ENCODE data around the gene STK26.
"Not testable (repeated sequence)": the region's sequence is repeated elsewhere in the genome, so short reads cannot be mapped to it uniquely, and the experiment has no call there.

The STK26 gene

GRCh38 chrX:132090403-132091159 lies 67.5 kb downstream of the STK26 start:
- H3K9me3 ChIP-seq (ENCODE audit: control insufficient read depth in 2 of 2, low read length in 2 of 2) = no peaks in the 10 kb centered on the region
- no peaks in the 10 kb centered on the region for H3K36me3 ChIP-seq (ENCODE audit: control insufficient read depth in 2 of 2, insufficient read depth in 2 of 2, low read length in 2 of 2)
- no peaks in the 10 kb centered on the region for H3K4me1 ChIP-seq (ENCODE audit: control insufficient read depth in 2 of 2, insufficient read depth in 2 of 2, low read length in 2 of 2)
- H3K27ac ChIP-seq (ENCODE audit: low read depth in 2 of 2, low read length in 2 of 2) = no peak overlapping the region
- H3K4me3 ChIP-seq (ENCODE audit: low read length in 2 of 2) = no peak overlapping the region
- H3K9ac ChIP-seq (ENCODE audit: low read depth in 1 of 2, low read length in 2 of 2) = no peak overlapping the region
- H3K27me3 ChIP-seq (ENCODE audit: control insufficient read depth in 2 of 2, insufficient read depth in 2 of 2, low read length in 2 of 2) = peaks cover 4 to 11% of the 10 kb centered on the region in 2 donors

GRCh38 chrX:132092439-132093065 lies 69.5 kb downstream of the STK26 start:
- H3K9me3 ChIP-seq (ENCODE audit: control insufficient read depth in 2 of 2, low read length in 2 of 2) = no peaks in the 10 kb centered on the region
- no peaks in the 10 kb centered on the region for H3K4me1 ChIP-seq (ENCODE audit: control insufficient read depth in 2 of 2, insufficient read depth in 2 of 2, low read length in 2 of 2)
- peaks cover 2 to 4% of the 10 kb centered on the region in 2 donors for H3K27me3 ChIP-seq (ENCODE audit: control insufficient read depth in 2 of 2, insufficient read depth in 2 of 2, low read length in 2 of 2)
- no peak overlapping the region for H3K4me3 ChIP-seq (ENCODE audit: low read length in 2 of 2)
- H3K36me3 ChIP-seq (ENCODE audit: control insufficient read depth in 2 of 2, insufficient read depth in 2 of 2, low read length in 2 of 2) = no peaks in the 10 kb centered on the region
- no peak overlapping the region for H3K27ac ChIP-seq (ENCODE audit: low read depth in 2 of 2, low read length in 2 of 2)
- H3K9ac ChIP-seq (ENCODE audit: low read depth in 1 of 2, low read length in 2 of 2) = no peak overlapping the region

GRCh38 chrX:132093239-132093860 lies 70.2 kb downstream of the STK26 start:
- Histone ChIP-seq H3K27ac (ENCODE audit: low read depth in 2 of 2, low read length in 2 of 2) (no peak overlapping the region), H3K4me3 (ENCODE audit: low read length in 2 of 2) (no peak overlapping the region), H3K9ac (ENCODE audit: low read depth in 1 of 2, low read length in 2 of 2) (no peak overlapping the region), H3K36me3 (ENCODE audit: control insufficient read depth in 2 of 2, insufficient read depth in 2 of 2, low read length in 2 of 2) (no peaks in the 10 kb centered on the region), H3K9me3 (ENCODE audit: control insufficient read depth in 2 of 2, low read length in 2 of 2) (no peaks in the 10 kb centered on the region), H3K4me1 (ENCODE audit: control insufficient read depth in 2 of 2, insufficient read depth in 2 of 2, low read length in 2 of 2) (no peaks in the 10 kb centered on the region), H3K27me3 (ENCODE audit: control insufficient read depth in 2 of 2, insufficient read depth in 2 of 2, low read length in 2 of 2) (peaks cover 4 to 6% of the 10 kb centered on the region in 2 donors)

GRCh38 chrX:132094164-132094563 lies 71.1 kb downstream of the STK26 start:
- Histone ChIP-seq H3K9ac (ENCODE audit: low read depth in 1 of 2, low read length in 2 of 2) (no peak overlapping the region), H3K9me3 (ENCODE audit: control insufficient read depth in 2 of 2, low read length in 2 of 2) (no peaks in the 10 kb centered on the region), H3K4me1 (ENCODE audit: control insufficient read depth in 2 of 2, insufficient read depth in 2 of 2, low read length in 2 of 2) (no peaks in the 10 kb centered on the region), H3K27ac (ENCODE audit: low read depth in 2 of 2, low read length in 2 of 2) (no peak overlapping the region), H3K36me3 (ENCODE audit: control insufficient read depth in 2 of 2, insufficient read depth in 2 of 2, low read length in 2 of 2) (no peaks in the 10 kb centered on the region), H3K27me3 (ENCODE audit: control insufficient read depth in 2 of 2, insufficient read depth in 2 of 2, low read length in 2 of 2) (peaks cover 4 to 6% of the 10 kb centered on the region in 2 donors), H3K4me3 (ENCODE audit: low read length in 2 of 2) (no peak overlapping the region)

GRCh38 chrX:132098704-132099103 lies 75.6 kb downstream of the STK26 start:
- H3K36me3 ChIP-seq (ENCODE audit: control insufficient read depth in 2 of 2, insufficient read depth in 2 of 2, low read length in 2 of 2); H3K9ac ChIP-seq (ENCODE audit: low read depth in 1 of 2, low read length in 2 of 2); H3K4me1 ChIP-seq (ENCODE audit: control insufficient read depth in 2 of 2, insufficient read depth in 2 of 2, low read length in 2 of 2); H3K27ac ChIP-seq (ENCODE audit: low read depth in 2 of 2, low read length in 2 of 2); H3K27me3 ChIP-seq (ENCODE audit: control insufficient read depth in 2 of 2, insufficient read depth in 2 of 2, low read length in 2 of 2); H3K9me3 ChIP-seq (ENCODE audit: control insufficient read depth in 2 of 2, low read length in 2 of 2); H3K4me3 ChIP-seq (ENCODE audit: low read length in 2 of 2): not testable (repeated sequence)

GRCh38 chrX:132101206-132101605 lies 78.1 kb downstream of the STK26 start:
- no peak overlapping the region for H3K9ac ChIP-seq (ENCODE audit: low read depth in 1 of 2, low read length in 2 of 2)
- H3K27ac ChIP-seq (ENCODE audit: low read depth in 2 of 2, low read length in 2 of 2) = no peak overlapping the region
- peaks cover 2 to 5% of the 10 kb centered on the region in 2 donors for H3K27me3 ChIP-seq (ENCODE audit: control insufficient read depth in 2 of 2, insufficient read depth in 2 of 2, low read length in 2 of 2)
- no peak overlapping the region for H3K4me3 ChIP-seq (ENCODE audit: low read length in 2 of 2)
- no peaks in the 10 kb centered on the region for H3K4me1 ChIP-seq (ENCODE audit: control insufficient read depth in 2 of 2, insufficient read depth in 2 of 2, low read length in 2 of 2)
- H3K9me3 ChIP-seq (ENCODE audit: control insufficient read depth in 2 of 2, low read length in 2 of 2) = no peaks in the 10 kb centered on the region
- H3K36me3 ChIP-seq (ENCODE audit: control insufficient read depth in 2 of 2, insufficient read depth in 2 of 2, low read length in 2 of 2) = no peaks in the 10 kb centered on the region

GRCh38 chrX:132101799-132102198 lies 78.7 kb downstream of the STK26 start:
- Histone ChIP-seq H3K9me3 (ENCODE audit: control insufficient read depth in 2 of 2, low read length in 2 of 2) (no peaks in the 10 kb centered on the region), H3K4me3 (ENCODE audit: low read length in 2 of 2) (no peak overlapping the region), H3K27me3 (ENCODE audit: control insufficient read depth in 2 of 2, insufficient read depth in 2 of 2, low read length in 2 of 2) (peaks cover 2 to 5% of the 10 kb centered on the region in 2 donors), H3K27ac (ENCODE audit: low read depth in 2 of 2, low read length in 2 of 2) (no peak overlapping the region), H3K36me3 (ENCODE audit: control insufficient read depth in 2 of 2, insufficient read depth in 2 of 2, low read length in 2 of 2) (no peaks in the 10 kb centered on the region), H3K4me1 (ENCODE audit: control insufficient read depth in 2 of 2, insufficient read depth in 2 of 2, low read length in 2 of 2) (no peaks in the 10 kb centered on the region), H3K9ac (ENCODE audit: low read depth in 1 of 2, low read length in 2 of 2) (no peak overlapping the region)

GRCh38 chrX:132107291-132107690 lies 84.2 kb downstream of the STK26 start:
- Histone ChIP-seq H3K9me3 (ENCODE audit: control insufficient read depth in 2 of 2, low read length in 2 of 2) (no peaks in the 10 kb centered on the region), H3K9ac (ENCODE audit: low read depth in 1 of 2, low read length in 2 of 2) (no peak overlapping the region), H3K36me3 (ENCODE audit: control insufficient read depth in 2 of 2, insufficient read depth in 2 of 2, low read length in 2 of 2) (no peaks in the 10 kb centered on the region), H3K4me3 (ENCODE audit: low read length in 2 of 2) (no peak overlapping the region), H3K27ac (ENCODE audit: low read depth in 2 of 2, low read length in 2 of 2) (no peak overlapping the region), H3K27me3 (ENCODE audit: control insufficient read depth in 2 of 2, insufficient read depth in 2 of 2, low read length in 2 of 2) (peaks cover 0 to 10% of the 10 kb centered on the region in 2 donors), H3K4me1 (ENCODE audit: control insufficient read depth in 2 of 2, insufficient read depth in 2 of 2, low read length in 2 of 2) (no peaks in the 10 kb centered on the region)

- H3K36me3 ChIP-seq (ENCODE audit: control insufficient read depth in 2 of 2, insufficient read depth in 2 of 2, low read length in 2 of 2) = no peaks in the 10 kb centered on the region
- H3K4me1 ChIP-seq (ENCODE audit: control insufficient read depth in 2 of 2, insufficient read depth in 2 of 2, low read length in 2 of 2) = no peaks in the 10 kb centered on the region
- H3K9ac ChIP-seq (ENCODE audit: low read depth in 1 of 2, low read length in 2 of 2) = no peak overlapping the region
- no peak overlapping the region for H3K4me3 ChIP-seq (ENCODE audit: low read length in 2 of 2)
- no peak overlapping the region for H3K27ac ChIP-seq (ENCODE audit: low read depth in 2 of 2, low read length in 2 of 2)
- H3K27me3 ChIP-seq (ENCODE audit: control insufficient read depth in 2 of 2, insufficient read depth in 2 of 2, low read length in 2 of 2) = peaks cover 0 to 11% of the 10 kb centered on the region in 2 donors
- no peaks in the 10 kb centered on the region for H3K9me3 ChIP-seq (ENCODE audit: control insufficient read depth in 2 of 2, low read length in 2 of 2)
Measured at GRCh38 chrX:132114607-132115006, 91.5 kb downstream of the STK26 start.

GRCh38 chrX:132115792-132116191 lies 92.7 kb downstream of the STK26 start:
- no peaks in the 10 kb centered on the region for H3K9me3 ChIP-seq (ENCODE audit: control insufficient read depth in 2 of 2, low read length in 2 of 2)
- no peaks in the 10 kb centered on the region for H3K36me3 ChIP-seq (ENCODE audit: control insufficient read depth in 2 of 2, insufficient read depth in 2 of 2, low read length in 2 of 2)
- H3K4me3 ChIP-seq (ENCODE audit: low read length in 2 of 2) = no peak overlapping the region
- no peak overlapping the region for H3K9ac ChIP-seq (ENCODE audit: low read depth in 1 of 2, low read length in 2 of 2)
- H3K4me1 ChIP-seq (ENCODE audit: control insufficient read depth in 2 of 2, insufficient read depth in 2 of 2, low read length in 2 of 2) = no peaks in the 10 kb centered on the region
- H3K27me3 ChIP-seq (ENCODE audit: control insufficient read depth in 2 of 2, insufficient read depth in 2 of 2, low read length in 2 of 2) = peaks cover 0 to 4% of the 10 kb centered on the region in 2 donors
- H3K27ac ChIP-seq (ENCODE audit: low read depth in 2 of 2, low read length in 2 of 2) = no peak overlapping the region

Measured in mucosa of rectum (tissue), 2 donors.